RWPE2 (cell line): ENCODE results near the gene UBR4.
A peak's percentile ranks its signal among the peaks of the same experiment; 100 is the strongest.

Experiments
- ATAC-seq: fragments of 200-7000 bp; cut with Tn5 transposase; 3 replicates; pipeline ENCODE4 v1.9.1; 2021; ENCODE audit warnings: low read depth
- DNase-seq: peaks from one replicate; pipeline ENCODE4 v3.0.0-alpha.2; 2020; ENCODE audit warnings: low spot score
- H3K27ac ChIP-seq: fragments of 450-650 bp; 2 replicates; pipeline ENCODE4 v1.5.1; 2017; ENCODE audit warnings: mild to moderate bottlenecking; ENCODE audit not compliant: poor library complexity, severe bottlenecking
- H3K27me3 ChIP-seq: fragments of 250-450 bp; sonication (Bioruptor Pico); 2 replicates; pipeline ENCODE4 v1.5.1; 2021; ENCODE audit warnings: mild to moderate bottlenecking, moderate library complexity; ENCODE audit not compliant: insufficient read depth, poor library complexity, severe bottlenecking
- H3K36me3 ChIP-seq: fragments of 250-450 bp; sonication (Bioruptor Pico); 2 replicates; pipeline ENCODE4 v1.5.1; 2020; ENCODE audit warnings: low read depth, mild to moderate bottlenecking, moderate library complexity
- H3K4me1 ChIP-seq: fragments of 250-450 bp; sonication (Bioruptor Pico); 2 replicates; pipeline ENCODE4 v1.5.1; 2021; ENCODE audit warnings: mild to moderate bottlenecking, moderate library complexity; ENCODE audit not compliant: insufficient read depth, poor library complexity, severe bottlenecking
- H3K4me3 ChIP-seq: fragments of 250-450 bp; sonication (Bioruptor Pico); 2 replicates; pipeline ENCODE4 v1.5.1; 2021; ENCODE audit warnings: mild to moderate bottlenecking, moderate library complexity; ENCODE audit not compliant: severe bottlenecking
- H3K9me3 ChIP-seq: fragments of 250-450 bp; sonication (Bioruptor Pico); 2 replicates; pipeline ENCODE4 v1.5.1; 2021; ENCODE audit warnings: mild to moderate bottlenecking, moderate library complexity; ENCODE audit not compliant: severe bottlenecking
- CTCF ChIP-seq: fragments of 450-650 bp; IDR thresholded peaks from one replicate; pipeline ENCODE4 v1.5.1; 2017; ENCODE audit warnings: mild to moderate bottlenecking, moderate library complexity; ENCODE audit not compliant: poor library complexity, severe bottlenecking

Gene UBR4

GRCh38 chr1:19036813-19037605 lies 173.1 kb downstream of the UBR4 start:
- H3K4me3 ChIP-seq, result no peak overlapping the region
- no peaks in the 10 kb centered on the region for H3K36me3 ChIP-seq
- DNase-seq (no peak), ATAC-seq (no peak)
- no peak for TF ChIP-seq CTCF
- peaks cover 17% of the 10 kb centered on the region for H3K4me1 ChIP-seq
- H3K27me3 ChIP-seq, result no peaks in the 10 kb centered on the region
- no peaks in the 10 kb centered on the region for H3K9me3 ChIP-seq
- H3K27ac ChIP-seq, result no peak overlapping the region

- no peak for TF ChIP-seq CTCF
- ATAC-seq (no peak), DNase-seq (no peak)
- Histone ChIP-seq H3K4me3 (no peak overlapping the region), H3K27me3 (no peaks in the 10 kb centered on the region), H3K9me3 (no peaks in the 10 kb centered on the region), H3K36me3 (no peaks in the 10 kb centered on the region), H3K4me1 (peaks cover 17% of the 10 kb centered on the region), H3K27ac (peak overlapping the region; percentile 91)
Observed at GRCh38 chr1:19036041-19036812, 173.8 kb downstream of the UBR4 start.

- H3K4me1 ChIP-seq, result peaks cover 17% of the 10 kb centered on the region
- no peaks in the 10 kb centered on the region for H3K36me3 ChIP-seq
- no peak for TF ChIP-seq CTCF
- no peak for DNase-seq
- no peak overlapping the region for H3K4me3 ChIP-seq
- no peaks in the 10 kb centered on the region for H3K9me3 ChIP-seq
- no peak for ATAC-seq
- H3K27me3 ChIP-seq, result no peaks in the 10 kb centered on the region
- peak overlapping the region; percentile 91 for H3K27ac ChIP-seq
Observed at GRCh38 chr1:19035377-19036040, 174.6 kb downstream of the UBR4 start.

GRCh38 chr1:19034721-19035120 lies 175.3 kb downstream of the UBR4 start:
- no peaks in the 10 kb centered on the region for H3K27me3 ChIP-seq
- H3K36me3 ChIP-seq, result no peaks in the 10 kb centered on the region
- no peak overlapping the region for H3K4me3 ChIP-seq
- no peak for DNase-seq
- ATAC-seq, result no peak
- H3K9me3 ChIP-seq, result no peaks in the 10 kb centered on the region
- H3K4me1 ChIP-seq, result peaks cover 23% of the 10 kb centered on the region
- no peak for TF ChIP-seq CTCF
- H3K27ac ChIP-seq, result peak overlapping the region; percentile 91
